HepG2 (cell line): ENCODE results near the gene ANKRD65. TPM values are rescaled to one million over a fixed set of nuclear protein-coding genes. Genes with fewer than 3 reads are reported as not detected.
A peak's percentile ranks its signal among the peaks of the same experiment; 100 is the strongest.

ENCODE experiments used
- ATAC-seq: fragments of 200-7000 bp; cut with Tn5 transposase; 3 replicates; pipeline ENCODE4 v1.9.1; 2020; ENCODE audit warnings: mild to moderate bottlenecking, moderate library complexity
- BruUV-seq: library from RNA; stranded (reverse); fragments of 400-500 nt; replicated peaks from 2 replicates; lab custom pipeline; 2021; lab: Mats Ljungman, UMichigan
- CTCF ChIA-PET: fragments of 300-600 bp; formaldehyde crosslinking; extraction: SDS; loops from one replicate; lab custom pipeline; 2021; ENCODE audit warnings: low total read pairs, inconsistent platforms, low intra/inter-chr PET ratio; lab: Yijun Ruan, JAX
- POLR2A ChIA-PET: fragments of 350-600 bp; sonication (Branson Sonifier 250); formaldehyde crosslinking; loops from one replicate; lab custom pipeline; 2020; ENCODE audit warnings: antibody characterized with exemption, inconsistent platforms; lab: Yijun Ruan, JAX
- DNase-seq: peaks from one replicate; pipeline ENCODE4 v3.0.0-alpha.2; 2015; ENCODE audit warnings: low spot score
- FAIRE-seq: peaks from 3 replicates; lab custom pipeline; 2011; peaks lifted over from hg19 to GRCh38; lab: Jason Lieb, UNC
- H2AFZ ChIP-seq: one replicate; pipeline ENCODE4 v1.6.1; 2011; ENCODE audit warnings: low read length, inconsistent platforms
- H3K27ac ChIP-seq: fragments of 300-600 bp; 3 replicates; pipeline ENCODE4 v1.8.0; 2011; ENCODE audit warnings: mixed run types, mild to moderate bottlenecking, mixed read lengths, low read length, inconsistent platforms; ENCODE audit not compliant: insufficient read depth; ENCODE audit errors: extremely low read length
- H3K27me3 ChIP-seq, 2 experiments: fragments of 200-600 bp in 1 of 2; 2 replicates in 1 of 2; 3 replicates in 1 of 2; pipeline versions ENCODE4 v1.6.0 to v1.8.0; 2011; ENCODE audit warnings: low read length in 2 of 2, mild to moderate bottlenecking in 2 of 2, moderate library complexity in 2 of 2, inconsistent platforms in 1 of 2; ENCODE audit not compliant: insufficient read depth in 2 of 2, control insufficient read depth in 1 of 2
- H3K36me3 ChIP-seq, 2 experiments: fragments of 200-600 bp in 1 of 2; replicated peaks in 1 of 2; 2 replicates in 1 of 2; 3 replicates in 1 of 2; pipeline versions ENCODE4 v1.5.1 to v1.8.0; 2011; ENCODE audit warnings: low read length in 2 of 2, inconsistent platforms in 1 of 2; ENCODE audit not compliant: insufficient read depth in 2 of 2, control insufficient read depth in 1 of 2
- H3K4me1 ChIP-seq: 2 replicates; pipeline ENCODE4 v1.5.1; 2012; ENCODE audit warnings: low read length, inconsistent platforms; ENCODE audit not compliant: insufficient read depth
- H3K4me2 ChIP-seq: 2 replicates; pipeline ENCODE4 v1.6.0; 2011; ENCODE audit warnings: low read depth, low read length, inconsistent platforms
- H3K4me3 ChIP-seq, 3 experiments: fragments of 200-600 bp in 1 of 3; sonication (generic), shearing (Covaris generic) in 1 of 3; replicated peaks in 1 of 3; 2 replicates each; pipeline ENCODE4 v1.5.1; 2011 to 2016; ENCODE audit warnings: low read length in 3 of 3, inconsistent platforms in 2 of 3, low read depth in 2 of 3, mild to moderate bottlenecking in 2 of 3, control low read depth in 1 of 3, mixed read lengths in 1 of 3; ENCODE audit not compliant: insufficient read depth in 1 of 3
- H3K79me2 ChIP-seq: one replicate; pipeline ENCODE4 v1.6.1; 2011; ENCODE audit warnings: low read length, inconsistent platforms; ENCODE audit not compliant: insufficient read depth
- H3K9ac ChIP-seq: 2 replicates; pipeline ENCODE4 v1.6.0; 2011; ENCODE audit warnings: mild to moderate bottlenecking, low read depth, low read length, inconsistent platforms; ENCODE audit not compliant: insufficient read depth
- H3K9me3 ChIP-seq: 2 replicates; pipeline ENCODE4 v1.5.1; 2012; ENCODE audit warnings: mild to moderate bottlenecking, low read length
- H4K20me1 ChIP-seq: 2 replicates; pipeline ENCODE4 v1.6.0; 2011; ENCODE audit warnings: inconsistent platforms, mild to moderate bottlenecking, low read length, moderate library complexity; ENCODE audit not compliant: insufficient read depth
- CCDC6 ChIP-seq: sonication (generic); formaldehyde crosslinking; IDR thresholded peaks from 2 replicates; pipeline ENCODE4 v1.8.1; 2022; ENCODE audit warnings: mild to moderate bottlenecking, missing genetic modification reagents, moderate library complexity
- CSRNP1 ChIP-seq: sonication (generic); formaldehyde crosslinking; IDR thresholded peaks from 2 replicates; pipeline ENCODE4 v1.8.1; 2023; ENCODE audit warnings: mild to moderate bottlenecking, missing genetic modification reagents
- FOXM1 ChIP-seq: sonication (generic); formaldehyde crosslinking; IDR thresholded peaks from 2 replicates; pipeline ENCODE4 v1.5.0; 2020; ENCODE audit warnings: missing genetic modification reagents
- HOXD1 ChIP-seq: sonication (generic); formaldehyde crosslinking; IDR thresholded peaks from 2 replicates; pipeline ENCODE4 v1.5.0; 2020; ENCODE audit warnings: missing genetic modification reagents
- KLF16 ChIP-seq, 2 experiments: sonication (generic) in 1 of 2; formaldehyde crosslinking in 1 of 2; IDR thresholded peaks; 2 replicates each; pipeline versions ENCODE4 v1.6.1 to v1.8.0; 2016 to 2023; ENCODE audit warnings: missing genetic modification reagents in 2 of 2, missing compliant biosample characterization in 1 of 2
- PHB2 ChIP-seq: fragments of 450-650 bp; IDR thresholded peaks from 2 replicates; pipeline ENCODE4 v1.6.1; 2018; ENCODE audit not compliant: partially characterized antibody
- RNF219 ChIP-seq: sonication (generic); formaldehyde crosslinking; IDR thresholded peaks from 2 replicates; pipeline ENCODE4 v1.5.0; 2020; ENCODE audit warnings: mild to moderate bottlenecking, missing genetic modification reagents
- ZBTB10 ChIP-seq: sonication (generic); formaldehyde crosslinking; IDR thresholded peaks from 2 replicates; pipeline ENCODE4 v1.4.0; 2020; ENCODE audit warnings: missing genetic modification reagents, borderline replicate concordance
- ZBTB7A ChIP-seq: sonication (generic); formaldehyde crosslinking; IDR thresholded peaks from 2 replicates; pipeline ENCODE4 v1.8.0; 2022; ENCODE audit warnings: mild to moderate bottlenecking, missing genetic modification reagents
- ZNF18 ChIP-seq: sonication (generic); formaldehyde crosslinking; IDR thresholded peaks from 2 replicates; pipeline ENCODE4 v1.8.0; 2022; ENCODE audit warnings: mild to moderate bottlenecking, missing genetic modification reagents; ENCODE audit not compliant: insufficient replicate concordance
- ZNF333 ChIP-seq: sonication (generic); formaldehyde crosslinking; IDR thresholded peaks from 2 replicates; pipeline ENCODE4 v1.4.0; 2020; ENCODE audit warnings: mild to moderate bottlenecking, missing genetic modification reagents, borderline replicate concordance
- WGBS: methylation state at CpG from one replicate; pipeline ENCODE4 v1.1.6; 2017; ENCODE audit warnings: low lambda C conversion rate; 5-methylcytosine and 5-hydroxymethylcytosine counted together
- in situ Hi-C: cut with HindIII; loops from 2 replicates; pipeline ENCODE4 v1.10.0; 2017; ENCODE audit warnings: low pct_unique_long_range_greater_than_20kb; ENCODE audit not compliant: extremely low pct_ligation_motif_present
- intact Hi-C: fragments of 100-400 bp; cut with micrococcal nuclease; formaldehyde crosslinking; loops from one replicate; pipeline ENCODE4 v1.10.0; 2022; ENCODE audit not compliant: unreplicated experiment
- polyA plus RNA-seq, 8 experiments: library from polyadenylated mRNA; depleted of rRNA in 3 of 8; stranded (reverse) in 7 of 8; unstranded in 1 of 8; fragments of >200 nt; fragmentation: Illumina TruSeq in 4 of 8; extraction: Trizol in 4 of 8; gene quantifications; 2 replicates each; pipeline versions ENCODE4 v1.2.1 to v1.2.3, GENCODE V29; 2011 to 2016; ENCODE audit warnings: low read depth in 4 of 8, missing spikeins in 1 of 8, mixed read lengths in 1 of 8; ENCODE audit not compliant: insufficient read depth in 1 of 8
- total RNA-seq, 5 experiments: library from RNA; depleted of rRNA; stranded (reverse); fragments of >200 nt; fragmentation: Illumina TruSeq; extraction: Trizol; gene quantifications; 2 replicates each; pipeline ENCODE4 v1.2.3, GENCODE V29; 2016; ENCODE audit warnings: low read depth in 1 of 5

The ANKRD65 gene
- total and polyA plus RNA-seq, 2 of the 13 experiments (the other 11 are each of a cell fraction or from before 2014, with no cell fraction given), result 12.1 to 30.1 TPM

- ChIA-PET CTCF (interaction anchor here (1.1 kb wide), 1 partner anchor 20 kb away, joined by 3 read pairs; no protein-coding TSS in a partner anchor), POLR2A (interaction anchor here (0.6 to 11.0 kb wide), 15 partner anchors 7 to 73 kb away, joined by 3 to 355 read pairs (median 6); partner anchors contain the start of genes ANKRD65, AURKAIP1, CCNL2 and MRPL20)
- WGBS, result 27% methylated on average over 6 of the region's 31 CpGs
- Histone ChIP-seq H2AFZ (no peak overlapping the region), H3K79me2 (peaks cover 31% of the 10 kb centered on the region), H3K4me2 (peak overlapping the region; percentile 94), H3K4me3 (peak overlapping the region; percentile 72 to 88 (median 84)), H3K9ac (peak overlapping the region; percentile 74), H3K27ac (peak overlapping the region; percentile 54), H3K9me3 (no peaks in the 10 kb centered on the region), H3K4me1 (peaks cover 57% of the 10 kb centered on the region), H3K36me3 (peaks cover 0 to 2% of the 10 kb centered on the region in 2 experiments; a peak in 1 of 5 replicates), H4K20me1 (no peaks in the 10 kb centered on the region), H3K27me3 (no peaks in the 10 kb centered on the region)
- no peak for ATAC-seq
- no TSS peak for BruUV-seq
- in situ Hi-C loops (loop anchor here (5.0 kb wide), 1 partner anchor 35 kb away; no protein-coding TSS in a partner anchor), intact Hi-C loops (no loop called here)
- FAIRE-seq, result no peak
- DNase-seq, result no peak
- TF ChIP-seq ZNF18 (CRISPR knock-in tag) (no peak), FOXM1 (CRISPR knock-in tag) (no peak), PHB2 (no peak), CSRNP1 (0 out of 2 replicates have a peak, but pooled peaks have one; percentile 58), KLF16 (CRISPR knock-in tag; IDR thresholded peaks at IDR 0.05) (no peak), CCDC6 (CRISPR knock-in tag) (0 out of 2 replicates have a peak, but pooled peaks have one; percentile 8), ZBTB7A (CRISPR knock-in tag) (no peak), RNF219 (CRISPR knock-in tag) (no peak), HOXD1 (CRISPR knock-in tag) (peak; percentile 23; the same call in 1 of the 2 replicates), ZBTB10 (CRISPR knock-in tag) (no peak), ZNF333 (peak; percentile 32; the same call in 1 of the 2 replicates)
Observed at GRCh38 chr1:1437033-1437903, 16.2 kb upstream of the ANKRD65 start.
